HG03342 (cell line): ENCODE results near the gene DAPK2.
A peak's percentile ranks its signal among the peaks of the same experiment; 100 is the strongest.
"Not testable (repeated sequence)": the region's sequence is repeated elsewhere in the genome, so short reads cannot be mapped to it uniquely, and the experiment has no call there.

Experiments used
- ATAC-seq: cut with Tn5 transposase; IDR thresholded peaks from one replicate; pipeline ENCODE4 v1.9.1; 2021; ENCODE audit warnings: mild to moderate bottlenecking, moderate library complexity; ENCODE audit not compliant: unreplicated experiment

Gene DAPK2

GRCh38 chr15:64058279-64058678 lies 12.0 kb upstream of the DAPK2 start:
- ATAC-seq = no peak

- not testable (repeated sequence) for ATAC-seq
These were observed 7.4 kb upstream of the DAPK2 start for GRCh38 chr15:64053674-64054073.

GRCh38 chr15:64052925-64053491 lies 6.7 kb upstream of the DAPK2 start:
- ATAC-seq = no peak

- ATAC-seq = no peak
These were observed 5.3 kb upstream of the DAPK2 start for GRCh38 chr15:64051407-64052259.

- no peak for ATAC-seq
These were observed 4.8 kb upstream of the DAPK2 start for GRCh38 chr15:64051093-64051402.

- ATAC-seq = no peak
These were observed 4.2 kb upstream of the DAPK2 start for GRCh38 chr15:64050281-64051092.

- ATAC-seq = no peak
These were observed 2.6 kb upstream of the DAPK2 start for GRCh38 chr15:64048781-64049460.

GRCh38 chr15:64045774-64046420 lies 388 bp downstream of the DAPK2 start:
- peak; percentile 12 for ATAC-seq

- ATAC-seq = no peak
These were observed 1.2 kb downstream of the DAPK2 start for GRCh38 chr15:64045101-64045435.

GRCh38 chr15:64044300-64045100 lies 1.8 kb downstream of the DAPK2 start:
- no peak for ATAC-seq

- ATAC-seq = no peak
These were observed 7.2 kb downstream of the DAPK2 start for GRCh38 chr15:64038878-64039610.

GRCh38 chr15:64037966-64038365 lies 8.3 kb downstream of the DAPK2 start:
- no peak for ATAC-seq

- ATAC-seq = no peak
These were observed 9.2 kb downstream of the DAPK2 start for GRCh38 chr15:64037116-64037515.

- ATAC-seq = no peak
These were observed 10.8 kb downstream of the DAPK2 start for GRCh38 chr15:64035525-64035924.

GRCh38 chr15:64034519-64034918 lies 11.8 kb downstream of the DAPK2 start:
- ATAC-seq = no peak

- ATAC-seq = no peak
These were observed 14.0 kb downstream of the DAPK2 start for GRCh38 chr15:64032329-64032728.

- ATAC-seq = no peak
These were observed 16.2 kb downstream of the DAPK2 start for GRCh38 chr15:64030123-64030522.

GRCh38 chr15:64029633-64030032 lies 16.7 kb downstream of the DAPK2 start:
- no peak for ATAC-seq

- no peak for ATAC-seq
These were observed 17.2 kb downstream of the DAPK2 start for GRCh38 chr15:64029110-64029509.
